Astrocyte of the hippocampus (primary cell): ENCODE results near the gene CSTPP1.
"Not testable (repeated sequence)": the region's sequence is repeated elsewhere in the genome, so short reads cannot be mapped to it uniquely, and the experiment has no call there.

ENCODE experiments used
- DNase-seq: peaks from one replicate; pipeline ENCODE4 v3.0.0; 2011; ENCODE audit warnings: low read depth, low spot score

CSTPP1 gene

DNA sequence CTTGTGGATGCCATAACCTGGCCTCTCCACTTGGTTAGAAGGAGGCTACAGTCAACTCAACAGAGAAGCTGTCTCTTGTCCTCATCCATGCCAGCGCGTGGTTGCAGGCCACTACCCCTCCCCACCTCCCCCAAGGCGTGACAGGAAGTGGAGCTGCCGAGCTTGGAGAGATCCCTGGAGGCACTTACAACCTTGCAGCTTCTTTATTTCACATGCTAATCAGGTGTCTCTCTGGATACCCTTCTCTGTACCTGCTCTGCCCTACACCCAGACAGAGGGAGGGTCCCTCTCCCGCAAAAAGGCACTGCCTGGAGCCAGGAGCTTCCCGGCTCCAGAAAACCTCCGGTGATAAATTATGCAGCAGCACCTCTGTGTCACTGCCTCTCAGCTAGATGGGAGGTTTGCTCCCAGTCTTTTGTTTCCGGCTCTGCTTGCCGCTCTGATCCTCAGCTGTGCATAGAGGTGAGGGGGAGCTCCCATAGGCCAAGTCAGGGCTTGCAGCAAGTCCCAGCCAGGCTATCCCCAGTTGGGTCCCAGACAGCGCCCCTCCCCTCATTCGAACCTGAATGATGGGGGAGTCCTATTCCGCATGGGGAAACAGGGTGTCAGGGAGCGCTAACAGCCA is 23.9 kb upstream of the CSTPP1 start:
- DNase-seq: peak; percentile 47

- DNase-seq: no peak
Observed at GRCh38 chr11:46913484-46913883, 23.1 kb upstream of the CSTPP1 start.

GRCh38 chr11:46914363-46914762 is 22.2 kb upstream of the CSTPP1 start:
- peak; percentile 52 for DNase-seq

DNA sequence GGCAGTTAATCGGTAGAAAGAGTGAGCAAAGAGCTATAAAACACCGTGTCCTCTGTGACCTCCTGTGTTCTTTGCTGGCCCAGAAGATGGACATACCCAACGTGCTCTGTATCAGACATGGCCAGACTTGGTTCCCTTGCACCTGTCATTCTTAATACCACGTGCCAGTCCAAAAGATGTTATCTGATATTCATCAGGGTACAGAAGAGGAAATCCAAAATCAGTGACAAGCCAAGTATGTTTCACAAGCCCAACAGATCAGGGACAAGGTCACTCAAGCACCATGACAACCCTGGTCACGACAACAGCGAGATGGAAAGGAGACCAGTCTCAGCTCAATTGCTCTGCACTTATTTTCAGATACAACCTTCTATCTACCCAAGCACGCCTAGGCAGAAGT is 21.7 kb upstream of the CSTPP1 start:
- DNase-seq: no peak

GRCh38 chr11:46916286-46917108 is 20.1 kb upstream of the CSTPP1 start:
- peak; percentile 85 for DNase-seq

DNA sequence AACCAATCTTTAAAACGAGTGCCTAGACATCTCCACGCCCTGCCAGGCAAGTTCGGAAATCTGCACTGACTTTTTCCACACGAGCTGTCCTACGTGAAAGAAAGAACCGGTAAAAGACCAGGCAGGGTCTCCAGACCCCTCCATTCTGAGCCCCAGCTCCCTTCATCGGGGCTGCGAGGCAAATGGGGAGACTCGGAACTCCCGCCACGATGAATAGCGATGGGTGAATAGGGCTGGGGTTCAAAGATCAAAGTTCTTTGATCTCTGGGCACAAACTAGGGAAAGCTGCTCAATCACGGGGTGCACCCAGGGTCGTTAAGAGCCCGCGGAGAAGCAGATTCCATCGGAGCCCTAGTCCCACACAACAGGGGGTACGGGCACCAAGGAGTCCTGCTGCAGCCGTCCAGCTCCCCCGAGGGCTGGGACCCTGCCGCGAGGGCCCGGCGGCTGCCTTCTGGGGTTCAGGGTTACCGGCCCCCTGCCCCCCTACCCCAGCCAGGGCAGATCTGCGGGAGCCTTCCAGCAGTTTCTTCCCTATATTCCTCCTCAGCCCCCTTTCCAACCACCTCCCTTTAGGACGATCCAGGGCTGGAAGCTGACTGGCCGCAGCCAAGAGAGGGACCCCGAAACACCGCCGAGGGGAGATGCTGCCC is 19.3 kb upstream of the CSTPP1 start:
- DNase-seq: no peak

DNA sequence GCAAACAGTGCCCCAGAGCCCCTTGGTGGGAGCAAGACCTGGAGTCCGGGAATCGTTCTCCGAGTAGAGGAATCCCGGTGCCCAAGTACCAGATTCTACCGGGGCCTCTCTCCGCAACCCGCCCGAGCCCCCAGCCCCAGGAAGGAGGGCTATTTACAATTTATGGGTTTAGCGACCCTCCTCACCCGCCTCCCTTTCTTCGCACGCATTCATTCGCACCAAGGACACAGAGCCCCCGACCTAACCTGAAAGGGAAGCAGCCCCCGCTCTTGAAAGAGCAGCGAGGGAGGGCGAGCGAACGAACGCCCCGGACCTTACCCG is 18.8 kb upstream of the CSTPP1 start:
- DNase-seq: no peak

GRCh38 chr11:46918083-46918787 is 18.3 kb upstream of the CSTPP1 start, which contains the start of gene LRP4:
Gene LRP4, minus strand, starts transcription at chr11:46918550. Its CDS starts 171 bp downstream, at chr11:46918379.
- peak; percentile 77 for DNase-seq

GRCh38 chr11:46918788-46919513 is 17.6 kb upstream of the CSTPP1 start:
- no peak for DNase-seq

DNA sequence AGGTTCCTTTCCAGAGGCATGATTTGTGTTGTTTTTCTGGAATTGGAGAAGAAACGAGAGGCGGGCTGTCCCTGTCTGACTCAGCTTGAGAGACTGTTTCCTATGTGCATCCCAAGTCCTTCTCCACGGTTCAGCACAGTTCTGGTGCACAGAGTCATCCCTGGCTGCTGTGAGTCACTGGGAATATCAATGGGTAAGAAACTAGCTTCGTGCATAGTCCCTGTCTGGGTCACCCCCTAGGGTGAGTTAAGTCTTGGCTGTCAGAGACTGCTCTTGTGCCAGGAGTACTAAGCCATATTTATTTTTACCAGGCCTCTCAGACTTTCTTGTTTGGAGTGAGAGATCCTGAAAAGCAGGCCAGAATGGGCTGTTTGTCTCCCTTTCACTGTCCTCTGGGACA is 15.8 kb upstream of the CSTPP1 start:
- peak; percentile 89 for DNase-seq

GRCh38 chr11:46927928-46928327 is 8.6 kb upstream of the CSTPP1 start:
- DNase-seq: not testable (repeated sequence)

- not testable (repeated sequence) for DNase-seq
Observed at GRCh38 chr11:46928701-46929100, 7.9 kb upstream of the CSTPP1 start.

DNA sequence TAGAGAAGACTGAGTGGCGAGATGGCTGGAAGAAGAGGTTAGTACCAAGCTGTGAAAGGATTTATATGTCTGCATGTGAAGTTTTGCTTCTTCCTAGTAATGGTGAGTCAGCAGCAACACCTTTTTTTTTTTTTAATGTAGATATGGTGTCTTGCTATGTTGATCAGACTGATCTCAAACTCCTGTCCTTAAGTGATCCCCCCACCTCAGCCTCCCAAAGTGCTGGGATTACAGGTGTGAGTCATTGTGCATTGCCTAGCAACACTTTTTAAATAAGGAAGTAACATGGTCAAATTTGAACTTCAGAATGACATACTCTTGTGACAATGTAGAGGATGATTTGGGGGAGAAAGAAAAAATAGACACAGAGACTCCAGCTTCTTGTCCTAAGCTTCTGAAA is 6.5 kb upstream of the CSTPP1 start:
- peak; percentile 53 for DNase-seq

- DNase-seq: no peak
Observed at GRCh38 chr11:46942172-46942571, 5.6 kb downstream of the CSTPP1 start.

- DNase-seq: no peak
Observed at GRCh38 chr11:46944356-46945075, 8.0 kb downstream of the CSTPP1 start.

GRCh38 chr11:46947399-46948077 is 11.0 kb downstream of the CSTPP1 start:
- DNase-seq: peak; percentile 11

GRCh38 chr11:46948378-46949131 is 12.0 kb downstream of the CSTPP1 start:
- DNase-seq: peak; percentile 83

DNA sequence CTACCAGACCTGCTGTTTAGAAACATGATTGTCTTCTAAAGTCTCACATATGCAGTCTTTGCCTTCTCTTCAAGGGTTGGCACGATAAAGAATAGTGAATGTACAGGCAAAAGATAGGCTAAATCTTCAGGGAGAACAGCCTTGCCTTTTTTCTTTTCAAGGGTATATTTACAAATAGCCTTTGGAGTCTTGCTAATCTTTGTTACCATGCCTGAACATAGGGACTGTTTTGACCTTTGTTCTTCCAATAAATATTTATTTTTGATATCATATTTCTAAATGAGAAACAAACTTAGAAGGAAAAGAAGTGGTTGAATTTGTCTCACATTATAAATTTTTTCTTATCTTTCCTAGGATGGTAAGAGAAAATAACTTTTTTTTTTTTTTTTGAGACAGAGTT is 12.7 kb downstream of the CSTPP1 start:
- no peak for DNase-seq

- DNase-seq: peak; percentile 62
Observed at GRCh38 chr11:46951864-46952263, 15.3 kb downstream of the CSTPP1 start.
